AG04449 (cell line): ENCODE measurements around the gene RNF2.

Source experiments
- CTCF ChIA-PET: fragments of 350-600 bp; formaldehyde crosslinking; extraction: SDS; loops from one replicate; lab custom pipeline; 2021; ENCODE audit warnings: antibody characterized with exemption; lab: Yijun Ruan, JAX
- POLR2A ChIA-PET: fragments of 400-600, 350-600 bp; formaldehyde crosslinking; extraction: SDS; loops from one replicate; lab custom pipeline; 2020; ENCODE audit warnings: antibody characterized with exemption, inconsistent platforms; lab: Yijun Ruan, JAX
- DNase-seq: peaks from one replicate; pipeline ENCODE4 v3.0.0-alpha.2; 2010; ENCODE audit warnings: low read depth, low spot score
- H3K4me3 ChIP-seq: 2 replicates; pipeline ENCODE4 v1.5.1; 2011; ENCODE audit warnings: low read depth, mild to moderate bottlenecking, control low read depth, low read length
- CTCF ChIP-seq: IDR thresholded peaks from one replicate; pipeline ENCODE4 v1.5.1; 2011; ENCODE audit warnings: mild to moderate bottlenecking, moderate library complexity, low read length, control low read depth, inconsistent platforms; ENCODE audit not compliant: insufficient read depth; ENCODE audit errors: missing control alignments

The RNF2 gene

GRCh38 chr1:185045814-185046492 lies 595 bp downstream of the RNF2 start:
- POLR2A ChIA-PET = interaction anchor here (0.5 to 0.7 kb wide), 2 partner anchors 95 to 1338 kb away, joined by 3 read pairs; no protein-coding TSS in a partner anchor
- DNase-seq = no peak
- no peak for TF ChIP-seq CTCF
- peak overlapping the region; percentile 76 for H3K4me3 ChIP-seq
- CTCF ChIA-PET = interaction anchor here (0.9 to 1.8 kb wide), 4 partner anchors 10 to 240 kb away, joined by 3 to 8 read pairs (median 5); no protein-coding TSS in a partner anchor

- peak overlapping the region; percentile 76 for H3K4me3 ChIP-seq
- ChIA-PET POLR2A (interaction anchor here (0.5 kb wide), 1 partner anchor 1337 kb away, joined by 3 read pairs; no protein-coding TSS in a partner anchor), CTCF (interaction anchor here (0.6 to 1.7 kb wide), 6 partner anchors 10 to 667 kb away, joined by 3 to 7 read pairs (median 3); no protein-coding TSS in a partner anchor)
- DNase-seq = no peak
- TF ChIP-seq CTCF = no peak
These were observed 1.3 kb downstream of the RNF2 start for GRCh38 chr1:185046668-185047067.

GRCh38 chr1:185049670-185050069 lies 4.3 kb downstream of the RNF2 start:
- DNase-seq = no peak
- ChIA-PET CTCF (no interaction called here), POLR2A (no interaction called here)
- TF ChIP-seq CTCF = no peak
- no peak overlapping the region for H3K4me3 ChIP-seq

- ChIA-PET CTCF (no interaction called here), POLR2A (no interaction called here)
- no peak for DNase-seq
- no peak overlapping the region for H3K4me3 ChIP-seq
- no peak for TF ChIP-seq CTCF
These were observed 5.6 kb downstream of the RNF2 start for GRCh38 chr1:185050823-185051451.

GRCh38 chr1:185053204-185053603 lies 7.8 kb downstream of the RNF2 start:
- DNase-seq = no peak
- ChIA-PET CTCF (no interaction called here), POLR2A (no interaction called here)
- H3K4me3 ChIP-seq = no peak overlapping the region
- no peak for TF ChIP-seq CTCF

- ChIA-PET CTCF (no interaction called here), POLR2A (no interaction called here)
These were observed 9.2 kb downstream of the RNF2 start for GRCh38 chr1:185054365-185055060.

More at GRCh38 chr1:185054365-185055060, 9.2 kb downstream of the RNF2 start:
- DNase-seq = no peak
- H3K4me3 ChIP-seq = no peak overlapping the region
- no peak for TF ChIP-seq CTCF
